Stimulated activated CD4-positive, alpha-beta T cell treated with anti-CD3 and anti-CD28 coated beads, TNF-alpha, amount 100 ng/mL, for 4 hours (primary cell): ENCODE results near the gene MBOAT7.
"Not testable (repeated sequence)": the region's sequence is repeated elsewhere in the genome, so short reads cannot be mapped to it uniquely, and the experiment has no call there.

Experiments used
- DNase-seq, 3 experiments: peaks; one replicate each; pipeline ENCODE4 v3.0.0-alpha.2; 2020; ENCODE audit warnings: low read depth in 3 of 3

MBOAT7 gene

GRCh38 chr19:54209058-54209810 is 19.9 kb upstream of the MBOAT7 start:
- no peak for DNase-seq

- no peak for DNase-seq
These were observed 19.3 kb upstream of the MBOAT7 start for GRCh38 chr19:54208784-54209057.

GRCh38 chr19:54207983-54208783 is 18.8 kb upstream of the MBOAT7 start:
- no peak for DNase-seq

DNA sequence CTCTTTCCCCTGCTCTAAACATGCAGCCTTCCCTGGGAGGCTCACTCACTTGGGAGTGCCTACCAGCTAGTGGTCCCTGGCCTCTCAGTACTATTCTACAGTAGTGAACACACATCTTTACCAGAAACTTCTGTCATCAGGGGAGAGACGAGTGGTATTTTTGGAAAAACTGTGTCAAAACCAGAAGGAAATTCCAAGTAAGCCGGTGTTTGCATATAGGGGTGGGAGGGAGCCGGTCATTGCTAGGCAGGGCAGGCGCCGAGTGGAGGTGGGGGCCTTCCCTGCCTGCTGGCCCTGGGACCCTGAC is 18.2 kb upstream of the MBOAT7 start:
- no peak for DNase-seq

DNA sequence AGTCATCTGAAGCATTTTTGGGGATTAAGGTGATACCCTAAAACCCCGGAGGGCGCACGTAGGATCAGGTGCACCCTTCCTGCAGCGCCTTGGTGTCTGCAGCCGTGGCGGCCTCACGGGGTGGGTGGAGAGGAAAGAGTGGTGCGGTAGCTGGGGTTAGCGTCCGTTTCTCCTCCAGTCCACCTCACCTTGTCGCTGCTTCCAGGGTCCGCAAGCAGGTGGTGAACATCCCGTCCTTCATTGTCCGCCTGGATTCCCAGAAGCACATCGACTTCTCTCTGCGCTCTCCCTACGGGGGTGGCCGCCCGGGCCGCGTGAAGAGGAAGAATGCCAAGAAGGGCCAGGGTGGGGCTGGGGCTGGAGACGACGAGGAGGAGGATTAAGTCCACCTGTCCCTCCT is 17.8 kb upstream of the MBOAT7 start:
- DNase-seq: not testable (repeated sequence)

- DNase-seq: no peak
These were observed 17.4 kb upstream of the MBOAT7 start for GRCh38 chr19:54206831-54207177.

DNA sequence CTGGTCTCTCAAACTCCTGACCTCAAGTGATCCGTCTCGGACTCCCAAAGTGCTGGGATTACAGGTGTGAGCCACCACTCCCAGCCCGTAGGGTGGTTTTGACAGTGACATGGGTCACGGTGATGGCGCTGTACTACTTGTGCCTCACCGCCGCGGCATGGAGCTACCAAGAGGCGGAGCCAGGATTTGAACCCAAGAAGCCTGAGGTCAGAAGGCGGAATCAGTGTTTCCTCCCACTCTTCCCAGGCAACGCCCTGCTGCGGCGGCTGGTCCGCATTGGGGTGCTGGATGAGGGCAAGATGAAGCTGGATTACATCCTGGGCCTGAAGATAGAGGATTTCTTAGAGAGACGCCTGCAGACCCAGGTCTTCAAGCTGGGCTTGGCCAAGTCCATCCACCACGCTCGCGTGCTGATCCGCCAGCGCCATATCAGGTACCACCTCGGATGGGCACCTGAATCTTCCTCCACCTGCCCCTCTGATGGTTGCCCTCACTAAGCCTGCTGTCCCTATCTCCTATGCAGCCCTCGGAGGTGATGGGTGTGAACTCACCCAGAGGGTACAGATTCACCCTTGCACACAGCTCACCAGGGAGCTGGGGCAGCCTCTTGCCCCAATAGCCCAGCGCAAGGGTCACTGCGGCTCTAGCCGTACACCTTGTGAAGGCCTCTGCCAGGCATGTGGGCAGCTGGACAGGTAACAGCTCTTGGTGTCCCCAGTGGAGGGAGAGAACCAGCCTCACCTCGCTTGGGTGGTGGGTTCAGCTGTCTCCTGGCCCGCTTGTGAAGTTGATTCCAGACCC is 16.9 kb upstream of the MBOAT7 start:
- DNase-seq: no peak

DNA sequence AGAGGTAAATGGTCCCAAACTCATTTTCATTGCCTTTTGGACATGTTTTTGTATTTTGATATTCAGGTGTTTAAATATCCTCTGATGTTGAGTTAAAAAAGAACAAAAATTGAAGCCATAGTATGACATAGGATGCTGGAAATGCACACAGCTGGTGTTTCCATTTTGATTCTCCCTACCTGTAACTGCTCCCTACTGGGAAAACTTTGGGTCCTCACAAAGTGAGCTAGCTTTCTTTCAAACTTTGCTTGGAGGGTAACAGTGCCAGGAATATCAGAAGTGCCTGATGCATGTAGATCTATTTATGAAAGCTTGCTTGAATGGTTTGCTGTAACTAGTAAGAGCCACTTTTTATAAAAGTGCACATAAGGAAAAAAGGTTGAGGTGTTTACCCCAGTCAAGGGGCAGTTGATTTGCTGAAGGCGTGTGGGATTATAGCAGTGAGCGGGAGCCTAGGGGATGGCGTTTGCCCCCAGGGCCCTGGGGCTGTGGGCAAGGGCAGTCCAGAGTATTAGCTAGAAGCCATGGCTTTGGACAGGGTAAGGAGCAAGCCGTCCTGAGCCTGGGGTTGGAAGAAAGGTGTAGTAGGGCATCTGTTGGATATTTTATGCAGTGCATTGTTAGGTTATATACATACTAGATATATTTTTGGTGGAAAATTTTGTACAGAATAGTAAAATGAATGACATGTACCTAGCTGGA is 15.5 kb upstream of the MBOAT7 start:
- DNase-seq: no peak

DNA sequence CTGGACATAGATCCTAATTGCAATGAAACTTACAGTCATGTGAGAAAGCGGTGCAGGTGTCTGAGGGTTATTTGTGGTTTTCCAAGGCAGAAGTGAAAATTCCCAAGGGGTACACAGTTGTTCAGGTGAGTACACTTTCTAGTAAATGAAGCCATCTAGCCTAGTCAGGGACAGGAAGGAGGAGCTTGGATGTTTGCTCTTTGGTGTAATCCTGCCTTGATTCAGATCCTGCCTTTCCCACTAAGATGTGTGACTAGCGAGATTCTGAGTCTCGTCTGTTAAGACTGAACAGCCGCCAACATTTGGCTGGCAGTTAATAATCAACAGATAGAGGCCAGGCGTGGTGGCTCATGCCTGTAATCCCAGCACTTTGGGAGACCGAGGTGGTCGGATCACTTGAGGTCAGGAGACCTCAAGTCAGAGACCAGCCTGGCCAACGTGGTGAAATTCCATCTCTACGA is 13.8 kb upstream of the MBOAT7 start:
- no peak for DNase-seq

- no peak for DNase-seq
These were observed 12.6 kb upstream of the MBOAT7 start for GRCh38 chr19:54201980-54202379.

GRCh38 chr19:54201172-54201701 is 11.9 kb upstream of the MBOAT7 start:
- no peak for DNase-seq

- DNase-seq: no peak
These were observed 10.0 kb upstream of the MBOAT7 start for GRCh38 chr19:54199401-54199800.

- no peak for DNase-seq
These were observed 7.7 kb upstream of the MBOAT7 start for GRCh38 chr19:54197121-54197520.

DNA sequence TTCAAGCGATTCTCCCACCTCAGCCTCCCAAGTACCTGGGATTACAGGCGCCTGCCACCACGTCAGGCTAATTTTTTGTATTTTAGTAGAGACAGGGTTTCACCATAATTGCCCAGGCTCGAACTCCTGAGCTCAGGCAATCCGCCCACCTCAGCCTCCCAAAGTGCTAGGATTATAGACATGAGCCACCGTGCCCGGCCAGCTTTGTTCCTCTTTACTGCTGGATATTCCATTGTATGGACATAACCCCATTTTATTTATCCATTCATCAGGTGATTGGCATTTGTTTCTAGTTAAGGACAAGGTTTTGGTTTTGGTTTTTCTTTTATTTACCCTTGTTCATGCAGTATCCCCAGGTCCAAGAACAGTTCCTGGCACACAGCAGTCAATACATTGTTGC is 7.2 kb upstream of the MBOAT7 start:
- DNase-seq: no peak

DNA sequence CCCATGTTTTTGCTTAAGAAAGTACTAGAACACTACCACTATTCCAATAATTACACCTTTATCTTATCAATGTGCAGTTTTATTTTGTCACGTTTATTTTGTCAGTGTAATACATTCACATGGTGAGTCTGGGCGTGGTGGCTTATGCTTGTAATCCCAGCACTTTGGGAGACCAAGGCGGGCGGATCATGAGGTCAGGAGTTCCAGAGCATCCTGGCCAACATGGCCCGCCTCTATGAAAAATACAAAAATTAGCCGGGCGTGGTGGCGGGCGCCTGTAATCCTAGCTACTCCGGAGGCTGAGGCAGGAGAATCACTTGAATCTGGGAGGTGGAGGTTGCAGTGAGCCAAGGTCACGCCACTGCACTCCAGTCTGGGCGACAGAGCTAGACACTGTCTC is 5.1 kb upstream of the MBOAT7 start:
- not testable (repeated sequence) for DNase-seq

- DNase-seq: no peak
These were observed 3.6 kb upstream of the MBOAT7 start for GRCh38 chr19:54193011-54193410.

- no peak for DNase-seq
These were observed 2.6 kb upstream of the MBOAT7 start for GRCh38 chr19:54191811-54192453.

- DNase-seq: peak in 2 of 3 experiments; percentile 76 to 80
These were observed 1.8 kb upstream of the MBOAT7 start, which contains the start of gene TSEN34 for GRCh38 chr19:54191011-54191810. TSEN34 (plus strand) TSS chr19:54191308; CDS start chr19:54191365, 57 bp downstream.

DNA sequence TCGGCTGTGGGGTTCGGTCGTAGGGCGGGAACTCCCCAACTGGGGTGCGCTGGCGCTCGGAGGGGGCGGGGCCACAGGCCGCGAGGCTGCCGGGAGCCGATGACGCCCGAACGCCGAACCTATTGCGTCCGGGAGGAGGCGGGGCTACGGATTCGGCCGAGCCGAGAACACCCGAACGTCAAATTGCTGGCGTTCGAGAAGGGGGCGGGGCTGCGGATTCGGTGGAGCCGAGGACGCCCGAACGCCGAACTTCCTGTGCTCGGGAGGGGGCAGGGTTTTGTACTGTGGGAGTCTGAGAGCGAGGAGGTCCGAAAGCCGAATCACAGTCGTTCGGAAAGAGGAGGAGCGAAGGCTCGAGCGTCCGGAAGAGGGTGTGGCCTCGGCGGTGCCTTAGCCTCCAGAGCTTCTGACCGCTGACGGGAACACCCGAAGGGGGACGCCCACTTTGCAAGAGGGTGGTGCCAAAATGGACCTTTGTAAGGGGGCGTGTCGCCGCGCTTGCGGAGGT is 1.2 kb upstream of the MBOAT7 start:
- peak; percentile 99 to 100 (median 100) for DNase-seq
